Kidney (tissue), 14 donors: ENCODE measurements around the gene RADIL. TPM values are rescaled to one million over a fixed set of nuclear protein-coding genes. Genes with fewer than 3 reads are reported as not detected.

ENCODE experiments used
- DNase-seq, 5 donors: peaks; one replicate each; pipeline ENCODE4 v3.0.0-alpha.2; 2013 to 2020
- FAIRE-seq: peaks from 2 replicates; lab custom pipeline; 2012; peaks lifted over from hg19 to GRCh38; lab: Jason Lieb, UNC
- H3K27ac ChIP-seq, 2 donors: one replicate each; pipeline ENCODE4 v1.7.0; 2013; ENCODE audit warnings: low read depth in 2 of 2, low read length in 2 of 2, inconsistent platforms in 1 of 2
- H3K27me3 ChIP-seq: one replicate; pipeline ENCODE4 v1.7.1; 2013; ENCODE audit warnings: low read length, inconsistent platforms; ENCODE audit not compliant: control insufficient read depth, insufficient read depth
- H3K36me3 ChIP-seq, 3 donors: one replicate each; pipeline versions ENCODE4 v1.7.0 to v1.7.1; 2013; ENCODE audit warnings: low read length in 3 of 3, control low read depth in 1 of 3, inconsistent platforms in 1 of 3; ENCODE audit not compliant: insufficient read depth in 3 of 3, control insufficient read depth in 2 of 3
- H3K4me1 ChIP-seq, 3 donors: one replicate each; pipeline versions ENCODE4 v1.7.0 to v1.7.1; 2013; ENCODE audit warnings: low read length in 3 of 3, inconsistent platforms in 1 of 3, low read depth in 1 of 3; ENCODE audit not compliant: control insufficient read depth in 2 of 3, insufficient read depth in 2 of 3
- H3K4me3 ChIP-seq, 3 donors: one replicate each; pipeline versions ENCODE4 v1.7.0 to v1.8.1; 2013; ENCODE audit warnings: low read length in 3 of 3, control low read depth in 1 of 3, inconsistent platforms in 1 of 3
- H3K9ac ChIP-seq, 3 donors: one replicate each; pipeline versions ENCODE4 v1.7.0 to v1.7.1; 2013; ENCODE audit warnings: low read length in 3 of 3, control low read depth in 1 of 3, inconsistent platforms in 1 of 3
- H3K9me3 ChIP-seq, 3 donors: one replicate each; pipeline versions ENCODE4 v1.7.0 to v1.7.1; 2013; ENCODE audit warnings: low read length in 3 of 3, control low read depth in 1 of 3, inconsistent platforms in 1 of 3; ENCODE audit not compliant: control insufficient read depth in 2 of 3, insufficient read depth in 1 of 3
- intact Hi-C: fragments of 100-400 bp; cut with DNase I; formaldehyde crosslinking; loops from one replicate; pipeline ENCODE4 v1.11.1; 2022
- polyA plus RNA-seq: library from polyadenylated mRNA; stranded (reverse); fragments of 350-450 nt; fragmentation: Illumina TruSeq; extraction: RNeasy Lipid Tissue Mini Kit (QIAGEN cat#74804); gene quantifications from one replicate; pipeline ENCODE4 v1.2.3, GENCODE V29; 2014; ENCODE audit warnings: low read depth, low replicate concordance; ENCODE audit not compliant: insufficient read depth
- total RNA-seq: library from RNA; stranded (reverse); fragmentation: NEBNext Ultra II Directional; extraction: Animal tissue kit (Norgen Biotek cat#: 25700); gene quantifications from one replicate; pipeline ENCODE4 v1.2.1, GENCODE V29; 2021
- TF ChIP-seq, protein P1 (sequence below): IDR thresholded peaks from 3 replicates; pipeline ENCODE4 v1.5.1; 2012; ENCODE audit warnings: mild to moderate bottlenecking, moderate library complexity, borderline replicate concordance; ENCODE audit not compliant: insufficient read depth; ENCODE audit errors: extremely low read depth
- donor health status: control.
- donor health status: control.
- donor health status: control.
- donor health status: control.
- donor health status: control.
- donor health status: DM: yes; HTN: yes; CAD: no.
- donor health status: Normal renal cell carcinoma (clear cell type).

RADIL gene
- total and polyA plus RNA-seq, 2 donors from 2014 or later, result 1.0 to 1.7 TPM

DNA sequence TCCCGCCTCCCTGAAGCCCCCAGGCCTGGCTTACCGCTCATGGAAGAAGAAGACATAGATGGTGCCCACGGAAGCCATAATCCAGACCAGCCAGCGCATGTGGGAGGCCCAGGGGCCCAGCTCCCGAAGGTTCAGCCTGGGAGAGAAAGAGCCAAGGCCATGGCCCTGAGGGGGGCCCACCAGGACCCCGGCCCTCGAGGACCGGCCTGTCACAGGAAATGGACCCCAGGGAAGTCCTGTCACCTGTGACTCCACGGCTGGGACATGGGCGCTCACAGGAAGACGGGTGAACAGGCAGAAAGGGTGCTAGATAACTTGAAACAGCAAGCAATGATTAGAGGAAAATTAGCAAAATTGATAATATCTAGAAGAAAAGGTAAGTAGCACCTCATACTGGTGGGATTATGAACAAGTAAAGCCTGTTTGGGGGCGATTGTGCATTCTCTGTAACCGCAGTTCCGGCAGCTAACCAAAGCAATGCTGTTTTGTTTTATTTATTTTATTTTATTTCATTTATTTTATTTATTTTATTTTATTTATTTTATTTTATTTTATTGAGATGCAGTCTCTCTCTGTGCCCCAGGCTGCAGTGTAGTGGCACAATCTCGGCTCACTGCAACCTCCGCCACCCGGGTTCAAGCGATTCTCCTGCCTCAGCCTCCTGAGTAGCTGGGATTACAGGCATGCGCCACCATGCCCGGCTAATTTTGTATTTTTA lies 27.8 kb upstream of the RADIL start:
- H3K27ac ChIP-seq, result no peak overlapping the region
- FAIRE-seq (no peak), DNase-seq (no peak)
- TF ChIP-seq, protein P1, sequence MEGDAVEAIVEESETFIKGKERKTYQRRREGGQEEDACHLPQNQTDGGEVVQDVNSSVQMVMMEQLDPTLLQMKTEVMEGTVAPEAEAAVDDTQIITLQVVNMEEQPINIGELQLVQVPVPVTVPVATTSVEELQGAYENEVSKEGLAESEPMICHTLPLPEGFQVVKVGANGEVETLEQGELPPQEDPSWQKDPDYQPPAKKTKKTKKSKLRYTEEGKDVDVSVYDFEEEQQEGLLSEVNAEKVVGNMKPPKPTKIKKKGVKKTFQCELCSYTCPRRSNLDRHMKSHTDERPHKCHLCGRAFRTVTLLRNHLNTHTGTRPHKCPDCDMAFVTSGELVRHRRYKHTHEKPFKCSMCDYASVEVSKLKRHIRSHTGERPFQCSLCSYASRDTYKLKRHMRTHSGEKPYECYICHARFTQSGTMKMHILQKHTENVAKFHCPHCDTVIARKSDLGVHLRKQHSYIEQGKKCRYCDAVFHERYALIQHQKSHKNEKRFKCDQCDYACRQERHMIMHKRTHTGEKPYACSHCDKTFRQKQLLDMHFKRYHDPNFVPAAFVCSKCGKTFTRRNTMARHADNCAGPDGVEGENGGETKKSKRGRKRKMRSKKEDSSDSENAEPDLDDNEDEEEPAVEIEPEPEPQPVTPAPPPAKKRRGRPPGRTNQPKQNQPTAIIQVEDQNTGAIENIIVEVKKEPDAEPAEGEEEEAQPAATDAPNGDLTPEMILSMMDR, result no peak
- intact Hi-C loops, result no loop called here
- no peak overlapping the region for H3K4me3 ChIP-seq
- H3K9ac ChIP-seq, result no peak overlapping the region
- H3K36me3 ChIP-seq, result no peaks in the 10 kb centered on the region
- H3K9me3 ChIP-seq, result no peaks in the 10 kb centered on the region
- H3K4me1 ChIP-seq, result no peaks in the 10 kb centered on the region
- H3K27me3 ChIP-seq, result no peaks in the 10 kb centered on the region

DNA sequence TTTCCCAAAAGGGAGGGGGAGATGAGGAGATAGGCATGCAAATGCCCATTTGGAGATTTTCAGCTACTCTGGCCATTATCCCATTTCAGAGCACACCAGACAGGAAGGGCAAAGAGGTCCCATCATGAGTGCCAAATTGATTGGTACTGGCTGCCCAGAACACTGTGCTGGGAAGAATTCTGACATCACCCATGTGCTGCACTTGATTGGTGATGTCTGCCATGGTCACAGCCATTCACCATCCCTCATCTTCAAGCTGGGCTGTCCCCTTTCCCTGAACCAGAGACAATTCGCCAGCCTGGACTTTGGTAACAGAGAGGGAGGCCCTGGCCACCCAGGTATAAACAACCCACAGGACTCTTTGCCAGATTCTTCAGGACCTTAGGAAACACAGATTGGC lies 23.2 kb upstream of the RADIL start:
- no peak for DNase-seq
- Histone ChIP-seq H3K4me3 (no peak overlapping the region), H3K36me3 (no peaks in the 10 kb centered on the region), H3K9me3 (no peaks in the 10 kb centered on the region), H3K27ac (no peak overlapping the region), H3K4me1 (no peaks in the 10 kb centered on the region), H3K27me3 (no peaks in the 10 kb centered on the region), H3K9ac (no peak overlapping the region)
- no peak for FAIRE-seq
- intact Hi-C loops, result no loop called here
- TF ChIP-seq, protein P1, result no peak

- Histone ChIP-seq H3K9me3 (no peaks in the 10 kb centered on the region), H3K4me1 (no peaks in the 10 kb centered on the region), H3K27ac (no peak overlapping the region), H3K4me3 (no peak overlapping the region), H3K36me3 (no peaks in the 10 kb centered on the region), H3K27me3 (no peaks in the 10 kb centered on the region), H3K9ac (no peak overlapping the region)
- FAIRE-seq, result no peak
- TF ChIP-seq, protein P1, result no peak
- no peak for DNase-seq
- intact Hi-C loops, result no loop called here
Observed at GRCh38 chr7:4905171-4905570, 21.7 kb upstream of the RADIL start.

DNA sequence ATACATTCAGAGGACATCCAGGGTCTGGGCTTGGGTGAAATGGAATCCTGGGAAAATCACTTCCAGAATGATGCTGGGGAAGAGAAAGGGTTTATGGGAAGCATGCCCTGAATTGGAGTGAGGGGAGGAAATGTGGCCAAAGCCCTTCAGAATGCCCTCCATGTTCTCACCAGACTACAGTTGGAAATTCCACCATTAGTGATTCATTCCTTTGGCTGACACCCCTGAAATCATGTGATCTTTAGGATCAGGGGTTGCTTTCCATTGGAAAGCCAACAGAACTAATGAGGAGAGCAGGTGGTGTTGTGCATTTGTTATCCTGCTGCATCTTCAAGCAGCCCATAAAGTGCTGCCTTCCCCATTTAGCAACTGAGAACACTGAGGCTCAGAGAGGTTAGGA lies 20.8 kb upstream of the RADIL start:
- H3K36me3 ChIP-seq, result no peaks in the 10 kb centered on the region
- no peaks in the 10 kb centered on the region for H3K9me3 ChIP-seq
- no peaks in the 10 kb centered on the region for H3K27me3 ChIP-seq
- H3K4me3 ChIP-seq, result no peak overlapping the region
- DNase-seq (no peak), FAIRE-seq (no peak)
- H3K27ac ChIP-seq, result no peak overlapping the region
- TF ChIP-seq, protein P1, result no peak
- no peak overlapping the region for H3K9ac ChIP-seq
- intact Hi-C loops, result no loop called here
- H3K4me1 ChIP-seq, result no peaks in the 10 kb centered on the region
